ENCODE data around the gene SEMA3A.

Gene SEMA3A

GRCh38 chr7:83921941-83922607 lies 272.5 kb downstream of the SEMA3A start:
- DNase-seq (ENCODE audit: low read depth) = no peak

- no peak for DNase-seq (ENCODE audit: low read depth)
Measured at GRCh38 chr7:83921271-83921940, 273.2 kb downstream of the SEMA3A start.

- no peak for DNase-seq (ENCODE audit: low read depth)
Measured at GRCh38 chr7:83918142-83918541, 276.4 kb downstream of the SEMA3A start.

GRCh38 chr7:83913174-83913573 lies 281.4 kb downstream of the SEMA3A start:
- no peak for DNase-seq (ENCODE audit: low read depth)

- no peak for DNase-seq (ENCODE audit: low read depth)
Measured at GRCh38 chr7:83908526-83908925, 286.1 kb downstream of the SEMA3A start.
